ENCODE results near the gene SLC15A3.
A peak's percentile ranks its signal among the peaks of the same experiment; 100 is the strongest.
"Not testable (repeated sequence)": the region's sequence is repeated elsewhere in the genome, so short reads cannot be mapped to it uniquely, and the experiment has no call there.

SLC15A3 gene

GRCh38 chr11:60912223-60912850, 39.6 kb downstream of the SLC15A3 start:
- no peak for DNase-seq

- no peak for DNase-seq
Measured at GRCh38 chr11:60910711-60911380, 41.1 kb downstream of the SLC15A3 start.

- peak; percentile 90 for DNase-seq
Measured at GRCh38 chr11:60910281-60910687, 41.7 kb downstream of the SLC15A3 start.

- not testable (repeated sequence) for DNase-seq
Measured at GRCh38 chr11:60909680-60910280, 42.2 kb downstream of the SLC15A3 start.

- no peak for DNase-seq
Measured at GRCh38 chr11:60908803-60909202, 43.2 kb downstream of the SLC15A3 start.

GRCh38 chr11:60906132-60906972, 45.6 kb downstream of the SLC15A3 start, which contains the start of gene PRPF19:
Gene PRPF19 (minus strand): TSS chr11:60906585. CDS start chr11:60906382, 203 bp downstream.
- DNase-seq = peak; percentile 97

- peak; percentile 16 for DNase-seq
Measured at GRCh38 chr11:60905551-60906113, 46.3 kb downstream of the SLC15A3 start.

- no peak for DNase-seq
Measured at GRCh38 chr11:60905047-60905446, 46.9 kb downstream of the SLC15A3 start.

- no peak for DNase-seq
Measured at GRCh38 chr11:60902625-60903024, 49.4 kb downstream of the SLC15A3 start.

GRCh38 chr11:60900673-60901404, 51.1 kb downstream of the SLC15A3 start:
- no peak for DNase-seq

GRCh38 chr11:60899977-60900376, 52.0 kb downstream of the SLC15A3 start:
- no peak for DNase-seq

GRCh38 chr11:60899046-60899936, 52.7 kb downstream of the SLC15A3 start:
- peak; percentile 39 for DNase-seq

GRCh38 chr11:60897496-60897895, 54.5 kb downstream of the SLC15A3 start:
- no peak for DNase-seq

GRCh38 chr11:60895687-60896086, 56.3 kb downstream of the SLC15A3 start:
- no peak for DNase-seq

- no peak for DNase-seq
Measured at GRCh38 chr11:60891103-60891741, 60.8 kb downstream of the SLC15A3 start.

GRCh38 chr11:60890696-60891095, 61.3 kb downstream of the SLC15A3 start:
- DNase-seq = no peak

GRCh38 chr11:60889869-60890311, 62.1 kb downstream of the SLC15A3 start:
- DNase-seq = no peak

GRCh38 chr11:60887556-60887955, 64.4 kb downstream of the SLC15A3 start:
- peak; percentile 78 for DNase-seq

Data from RPMI8226 (cell line).